ENCODE data around the gene MMS19.

MMS19 gene

DNA sequence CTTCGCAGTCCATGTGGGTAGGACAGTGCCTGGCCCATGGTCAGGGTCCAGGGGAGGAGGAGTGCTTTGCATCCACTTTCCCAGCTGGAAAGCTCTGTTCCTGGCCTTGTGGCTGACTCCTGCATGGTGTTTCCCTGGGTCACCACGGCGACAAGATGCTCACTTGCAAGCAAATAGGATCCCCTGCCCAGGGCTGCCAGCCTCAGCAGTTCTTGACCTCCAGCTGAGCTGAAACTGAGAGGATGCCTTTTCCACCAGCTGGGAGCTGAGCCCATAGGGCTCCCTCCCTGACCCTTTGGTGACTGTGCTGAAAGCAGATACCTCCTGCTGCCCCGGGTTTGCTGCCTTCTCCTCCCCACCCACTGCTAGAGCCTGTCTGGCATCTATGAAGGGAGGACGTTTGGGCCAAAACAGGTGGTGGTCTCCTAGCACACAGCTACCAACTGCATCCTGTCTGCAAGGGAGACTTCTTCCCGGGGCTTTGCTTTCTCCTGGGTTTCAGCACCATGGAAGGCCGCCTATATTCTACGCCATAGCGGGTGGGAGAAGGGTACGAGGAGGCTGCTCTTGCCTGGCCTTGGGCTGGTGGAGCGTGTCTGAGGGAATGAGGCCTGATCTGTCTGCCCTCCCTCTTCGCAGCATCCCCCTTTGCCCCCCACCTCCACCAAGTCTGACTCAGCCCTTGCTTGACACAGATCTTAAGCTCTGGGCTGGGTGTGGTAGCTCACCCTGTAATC lies 34.9 kb upstream of the MMS19 start:
- TF ChIP-seq, protein P1, sequence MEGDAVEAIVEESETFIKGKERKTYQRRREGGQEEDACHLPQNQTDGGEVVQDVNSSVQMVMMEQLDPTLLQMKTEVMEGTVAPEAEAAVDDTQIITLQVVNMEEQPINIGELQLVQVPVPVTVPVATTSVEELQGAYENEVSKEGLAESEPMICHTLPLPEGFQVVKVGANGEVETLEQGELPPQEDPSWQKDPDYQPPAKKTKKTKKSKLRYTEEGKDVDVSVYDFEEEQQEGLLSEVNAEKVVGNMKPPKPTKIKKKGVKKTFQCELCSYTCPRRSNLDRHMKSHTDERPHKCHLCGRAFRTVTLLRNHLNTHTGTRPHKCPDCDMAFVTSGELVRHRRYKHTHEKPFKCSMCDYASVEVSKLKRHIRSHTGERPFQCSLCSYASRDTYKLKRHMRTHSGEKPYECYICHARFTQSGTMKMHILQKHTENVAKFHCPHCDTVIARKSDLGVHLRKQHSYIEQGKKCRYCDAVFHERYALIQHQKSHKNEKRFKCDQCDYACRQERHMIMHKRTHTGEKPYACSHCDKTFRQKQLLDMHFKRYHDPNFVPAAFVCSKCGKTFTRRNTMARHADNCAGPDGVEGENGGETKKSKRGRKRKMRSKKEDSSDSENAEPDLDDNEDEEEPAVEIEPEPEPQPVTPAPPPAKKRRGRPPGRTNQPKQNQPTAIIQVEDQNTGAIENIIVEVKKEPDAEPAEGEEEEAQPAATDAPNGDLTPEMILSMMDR (IDR thresholded peaks at IDR 0.05), result no peak

DNA sequence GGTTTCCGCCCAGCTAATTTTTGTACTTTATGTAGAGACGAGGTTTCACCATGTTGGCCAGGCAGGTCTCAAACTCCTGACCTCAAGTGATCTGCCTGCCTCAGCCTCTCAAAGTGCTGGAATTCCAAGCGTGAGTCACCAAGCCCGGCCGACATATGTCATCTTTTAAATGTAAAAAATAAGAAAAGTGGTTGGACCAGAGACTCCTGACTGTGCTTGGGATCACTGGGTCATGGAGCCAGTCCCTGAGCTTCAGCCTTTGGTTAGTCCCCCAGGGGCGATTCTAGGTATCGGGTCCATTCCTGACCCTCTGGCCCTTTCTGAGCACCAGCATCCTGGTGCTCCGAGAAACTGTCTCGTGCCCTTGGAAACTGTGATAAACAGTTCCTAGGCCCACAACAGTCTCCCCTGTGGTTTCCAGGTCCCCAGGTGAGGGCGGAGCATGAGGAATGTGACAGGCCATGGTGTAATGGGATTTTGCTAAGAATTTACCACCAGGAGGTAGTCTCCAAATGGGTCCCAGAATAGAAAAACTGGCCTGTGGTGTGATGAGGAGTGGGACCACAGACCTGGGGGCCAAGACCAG lies 33.3 kb upstream of the MMS19 start:
- TF ChIP-seq, protein P1 (IDR thresholded peaks at IDR 0.05), result no peak

DNA sequence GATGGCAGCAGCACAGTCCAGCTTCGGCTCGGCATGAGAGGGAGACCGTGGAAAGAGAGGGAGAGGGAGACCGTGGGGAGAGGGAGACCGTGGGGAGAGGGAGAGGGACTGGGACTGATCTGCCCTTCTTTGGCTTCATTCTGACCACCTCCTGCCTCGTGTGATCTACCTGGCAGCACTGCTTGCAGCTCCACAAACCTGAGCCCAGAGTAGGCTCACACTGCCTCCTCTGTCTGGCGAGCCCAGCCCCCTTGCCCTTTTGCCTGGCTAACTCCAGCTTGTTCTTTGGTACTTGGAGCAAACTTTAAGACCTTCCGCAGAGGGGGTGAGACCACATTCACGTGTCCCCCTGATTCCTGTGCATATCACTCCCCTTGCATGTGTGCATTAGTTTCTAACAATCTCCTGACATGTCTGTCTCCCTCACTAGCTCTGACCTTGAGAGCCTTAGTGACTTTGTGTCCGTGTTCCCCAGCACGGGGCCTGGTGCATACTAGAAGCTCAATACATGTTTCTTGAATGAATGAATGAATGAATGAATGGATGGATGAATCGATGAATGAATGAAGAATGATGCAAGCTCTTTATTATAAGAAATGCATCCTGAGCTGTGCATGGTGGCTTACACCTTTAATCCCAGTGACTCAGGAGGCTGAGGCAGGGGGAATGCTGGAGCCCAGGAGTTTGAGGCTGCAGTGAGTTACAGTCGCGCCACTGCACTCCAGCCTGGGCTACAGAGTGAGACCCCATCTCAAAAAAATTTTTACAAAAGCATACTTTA lies 31.7 kb upstream of the MMS19 start:
- TF ChIP-seq, protein P1 (IDR thresholded peaks at IDR 0.05), result no peak

DNA sequence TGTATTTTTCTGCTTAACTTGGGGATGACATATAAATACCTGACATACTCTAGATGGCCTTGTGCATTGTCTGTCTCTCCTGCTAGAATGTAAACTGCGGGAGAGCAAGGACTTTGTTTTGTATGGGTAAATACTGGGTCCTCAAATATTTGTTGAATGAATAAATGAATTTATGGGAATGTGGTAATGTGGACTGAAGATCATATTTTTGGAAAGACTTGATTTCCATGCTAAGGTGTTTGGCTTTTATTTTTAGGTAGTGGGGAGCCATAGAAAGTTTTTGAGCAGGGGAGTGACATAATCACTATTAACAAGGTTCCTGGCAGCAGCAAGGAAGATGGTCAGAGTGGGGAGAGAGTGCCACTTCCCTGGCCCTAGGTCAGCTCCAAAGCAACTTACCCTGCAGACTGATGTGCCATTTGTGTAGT lies 27.5 kb upstream of the MMS19 start:
- TF ChIP-seq, protein P1 (IDR thresholded peaks at IDR 0.05), result no peak

DNA sequence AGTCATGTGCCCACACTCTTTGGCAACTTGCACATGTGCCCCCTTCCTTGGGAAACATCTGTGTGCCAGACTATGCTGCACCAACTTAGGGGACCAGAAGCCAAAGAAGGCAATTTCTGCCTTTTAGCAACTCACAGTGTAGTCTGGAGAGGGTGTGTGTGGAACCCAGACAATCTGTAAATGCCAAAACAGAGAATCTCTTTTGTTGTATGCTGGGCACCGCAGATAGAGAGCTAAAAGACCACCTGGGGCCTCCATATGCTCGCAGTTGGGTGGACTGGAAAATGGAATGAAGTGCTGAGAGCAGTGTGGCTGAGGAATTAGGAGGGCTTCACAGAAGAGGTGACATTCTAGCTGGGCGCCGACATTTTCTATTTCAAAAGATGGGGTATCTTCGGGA lies 26.9 kb upstream of the MMS19 start:
- TF ChIP-seq, protein P1 (IDR thresholded peaks at IDR 0.05), result no peak

DNA sequence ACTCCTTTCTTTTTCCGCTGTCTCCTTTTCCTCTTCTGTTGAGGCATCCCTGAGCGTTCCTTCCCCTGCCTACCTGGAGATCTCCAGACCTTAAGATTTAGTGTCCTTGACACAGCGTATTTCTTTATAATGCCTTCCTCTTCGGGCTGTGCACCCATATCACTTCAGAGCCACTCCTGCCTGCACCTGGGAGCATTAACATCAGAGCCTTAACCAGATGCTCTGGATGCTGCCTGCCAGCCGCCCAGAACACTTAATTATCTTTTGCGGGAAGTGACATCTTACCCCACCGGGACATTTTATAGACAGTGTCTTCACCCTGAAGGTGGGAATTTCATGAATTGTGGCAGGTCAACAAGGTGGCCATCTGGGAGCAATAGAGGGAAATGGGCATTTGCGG lies 24.7 kb upstream of the MMS19 start:
- TF ChIP-seq, protein P1 (IDR thresholded peaks at IDR 0.05), result no peak

DNA sequence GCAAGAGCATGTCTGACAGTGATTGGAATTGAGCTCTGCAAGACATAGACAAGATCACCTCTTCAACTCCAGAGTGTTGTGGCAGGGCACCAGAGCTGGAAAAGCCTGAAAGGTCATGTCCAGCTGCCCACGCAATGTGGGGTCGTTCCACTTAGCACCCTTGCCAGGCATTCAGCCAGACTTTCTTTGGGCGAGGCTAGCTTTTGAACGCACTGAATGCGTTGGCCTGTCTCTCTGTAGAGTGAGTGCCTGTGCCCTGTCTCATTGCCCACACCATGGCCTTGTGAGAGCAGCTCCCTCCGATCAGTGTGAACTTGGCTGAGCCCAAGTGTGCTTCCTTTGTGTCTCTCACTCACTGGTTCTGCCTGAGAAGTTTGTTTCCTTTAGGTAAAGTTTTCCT lies 23.8 kb upstream of the MMS19 start:
- TF ChIP-seq, protein P1 (IDR thresholded peaks at IDR 0.05), result no peak
